UCSD-AML1 (cell line): Measurements from ENCODE around the gene CLCN7.

Experiments
- DNase-seq: peaks from one replicate; lab custom pipeline; 2025; ENCODE audit not compliant: unreplicated experiment; lab: John Stamatoyannopoulos, UW

The CLCN7 gene

DNA sequence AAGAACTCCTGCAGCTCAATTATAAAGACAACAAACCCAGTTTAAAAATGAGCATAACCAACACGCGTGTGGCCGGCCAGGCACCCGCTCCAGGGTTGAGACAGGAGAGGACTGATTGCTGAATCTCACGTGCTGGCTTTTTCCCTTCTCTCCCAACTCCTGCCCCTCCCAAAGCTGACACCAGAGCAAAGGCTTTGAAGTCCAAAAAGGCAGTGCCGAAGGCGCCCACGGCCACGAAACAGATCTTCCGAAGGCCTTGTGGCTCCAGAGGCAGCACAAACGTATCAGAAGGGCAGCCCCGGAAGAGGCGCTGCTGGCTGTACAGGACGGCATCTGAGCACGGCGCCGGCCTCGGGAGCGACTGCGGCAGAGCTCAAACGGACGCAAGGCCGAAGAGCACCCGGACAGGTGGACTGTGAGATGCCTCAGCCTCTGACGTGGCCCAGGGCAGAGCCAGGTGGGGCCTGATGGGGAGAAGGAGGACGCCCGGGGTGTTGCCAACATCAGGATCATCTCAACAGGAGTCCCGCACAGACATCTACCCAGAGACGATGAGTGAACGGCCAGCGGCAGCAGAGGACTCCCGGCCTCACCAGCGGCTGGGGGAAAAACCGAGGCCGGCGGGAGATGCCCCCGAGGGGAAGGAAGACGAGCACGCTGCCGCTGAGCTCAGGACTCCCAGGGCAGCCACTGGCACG, 10.5 kb downstream of the CLCN7 start:
- no peak for DNase-seq

DNA sequence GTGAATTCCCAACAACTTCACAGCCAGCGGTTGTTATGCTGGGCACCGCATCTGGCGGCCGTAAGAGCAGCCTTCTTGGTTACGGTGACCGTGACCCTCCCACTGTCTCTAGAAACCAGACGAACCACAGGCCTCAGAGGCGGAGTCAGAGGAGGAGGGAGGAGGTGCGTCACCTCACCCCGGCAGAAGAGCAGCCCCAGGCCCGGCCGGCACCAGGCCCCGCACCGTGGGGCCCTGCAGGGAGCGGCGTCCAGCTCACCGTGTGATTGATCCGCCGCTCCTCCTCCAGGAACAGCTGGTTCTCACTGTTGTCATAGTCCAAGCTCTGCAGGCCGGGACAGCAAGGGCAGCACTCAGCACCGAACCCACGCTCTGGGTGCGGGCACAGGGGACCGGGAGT, 13.7 kb downstream of the CLCN7 start:
- no peak for DNase-seq

DNA sequence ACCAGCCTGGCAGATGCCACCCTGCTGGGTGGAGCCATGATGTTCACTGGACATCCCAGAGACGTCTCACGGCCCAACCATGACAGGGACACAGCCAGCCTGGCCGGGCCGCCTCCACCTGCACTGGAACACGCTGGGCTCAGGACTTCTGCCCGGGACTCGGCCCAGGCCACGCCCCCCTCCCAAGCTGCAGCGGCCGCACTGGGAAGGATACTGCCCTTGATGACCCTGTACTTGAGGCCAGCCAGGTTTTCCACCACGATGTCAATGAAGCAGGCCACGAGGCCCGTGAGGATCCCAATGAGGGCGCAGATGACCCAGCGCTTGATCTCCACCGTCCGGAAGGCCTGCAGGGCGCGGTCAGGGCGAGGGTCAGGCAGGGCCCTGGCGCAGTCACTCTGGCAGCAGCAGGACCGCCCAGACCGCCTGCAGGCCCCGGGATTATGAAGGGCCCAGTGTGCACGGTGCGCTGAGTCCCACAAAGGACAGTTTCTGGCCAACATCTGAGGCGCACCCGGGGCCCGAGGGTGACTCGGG, 14.2 kb downstream of the CLCN7 start:
- no peak for DNase-seq

DNA sequence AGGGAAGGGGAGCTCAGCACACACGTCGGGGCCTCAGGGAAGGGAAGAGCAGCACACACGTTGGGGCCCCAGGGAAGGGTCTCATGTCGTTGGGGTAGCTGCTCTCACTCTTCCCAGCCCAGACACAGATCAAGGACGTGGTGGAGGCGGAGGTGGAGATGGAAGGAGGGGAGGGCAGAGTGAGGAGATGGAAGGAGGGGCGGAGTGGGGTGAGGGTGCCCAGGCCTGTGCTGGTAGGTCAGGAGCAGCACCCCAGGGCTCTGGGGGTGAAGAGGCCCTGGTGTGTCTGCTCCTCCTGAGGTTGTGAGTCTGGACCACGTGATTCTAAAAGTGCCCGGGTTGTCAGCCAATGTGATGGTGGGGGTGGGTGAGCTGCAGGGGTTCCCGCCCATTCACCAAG, 14.9 kb downstream of the CLCN7 start:
- no peak for DNase-seq

DNA sequence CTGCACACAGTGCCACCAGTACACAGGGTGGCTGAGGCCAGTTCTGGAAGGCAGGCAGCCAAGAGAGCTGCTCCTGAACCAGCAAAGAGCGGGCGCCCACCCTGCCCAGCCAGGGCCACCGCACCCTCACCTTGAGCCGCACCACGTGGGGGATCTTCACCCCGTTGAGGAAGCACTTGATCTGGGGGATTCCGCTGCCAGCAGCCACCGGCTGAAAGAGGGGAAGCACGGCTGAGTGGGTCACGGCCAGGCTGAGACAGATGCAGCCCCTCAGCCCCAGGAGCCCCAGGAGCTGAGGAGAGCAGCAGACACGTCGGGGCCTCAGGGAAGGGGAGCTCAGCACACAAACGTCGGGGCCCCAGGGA, 15.9 kb downstream of the CLCN7 start:
- no peak for DNase-seq

DNA sequence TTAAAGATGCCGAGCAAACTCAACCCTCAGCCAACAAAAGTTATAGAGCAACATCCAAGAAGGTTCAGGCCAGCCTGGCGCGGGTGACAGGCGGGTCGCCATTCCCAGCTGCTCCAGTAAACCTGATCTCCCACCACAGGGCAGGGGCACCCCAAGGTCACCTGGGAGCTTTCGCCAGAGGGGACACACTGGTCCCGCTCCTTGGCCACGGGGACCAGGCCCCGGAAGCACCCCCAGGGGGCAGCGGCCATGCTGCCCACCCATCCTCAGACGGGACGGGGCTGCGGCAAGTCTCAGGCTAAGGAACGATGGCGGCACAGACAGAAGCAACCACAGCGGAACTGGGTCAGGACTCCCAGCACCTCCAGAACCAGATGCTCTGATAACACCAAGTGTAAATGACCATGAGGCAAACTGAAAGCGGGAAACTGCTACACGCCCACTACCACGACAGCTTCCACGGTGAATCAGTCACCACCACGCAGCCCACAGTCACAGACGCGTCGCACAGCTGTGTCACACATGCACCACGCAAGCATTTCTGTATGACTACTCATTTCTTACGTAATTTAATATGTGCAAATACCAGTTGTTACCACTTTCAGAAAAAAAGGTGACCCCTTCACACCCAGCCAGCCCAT, 16.4 kb downstream of the CLCN7 start:
- no peak for DNase-seq

DNA sequence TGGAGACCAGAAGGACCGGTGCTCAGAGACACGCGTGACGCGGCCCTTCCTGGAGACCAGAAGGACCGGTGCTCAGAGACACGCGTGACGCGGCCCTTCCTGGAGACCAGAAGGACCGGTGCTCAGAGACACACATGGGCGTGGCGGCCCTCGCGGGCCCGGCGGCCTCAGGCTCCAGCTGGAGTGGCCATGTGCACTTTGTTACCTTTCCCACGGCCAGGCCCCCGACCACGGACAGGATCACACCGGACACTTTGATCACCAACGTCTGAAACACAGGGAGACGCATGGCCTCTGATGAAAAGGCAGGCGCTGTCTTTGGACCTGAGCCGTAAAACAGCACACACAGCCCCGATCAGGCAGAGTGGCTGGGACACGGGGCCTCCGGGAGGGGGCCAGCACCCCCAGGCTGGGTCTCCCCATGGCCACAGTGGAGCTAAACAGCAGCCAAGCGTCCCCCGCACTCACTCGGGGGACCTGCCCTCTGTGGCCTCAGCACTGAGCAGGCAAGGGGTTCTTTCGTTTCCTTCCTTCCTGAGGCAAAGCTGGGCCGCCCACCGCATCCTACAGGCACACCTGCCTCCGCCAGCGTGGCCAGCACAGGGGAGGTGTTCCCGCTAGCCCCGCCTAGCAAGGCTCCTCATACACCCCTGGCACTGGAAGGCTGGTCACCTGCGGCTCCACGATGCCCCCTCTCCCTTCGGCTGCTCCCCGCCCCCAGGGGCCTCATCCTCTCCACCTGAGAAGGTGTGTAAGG, 17.2 kb downstream of the CLCN7 start:
- no peak for DNase-seq

DNA sequence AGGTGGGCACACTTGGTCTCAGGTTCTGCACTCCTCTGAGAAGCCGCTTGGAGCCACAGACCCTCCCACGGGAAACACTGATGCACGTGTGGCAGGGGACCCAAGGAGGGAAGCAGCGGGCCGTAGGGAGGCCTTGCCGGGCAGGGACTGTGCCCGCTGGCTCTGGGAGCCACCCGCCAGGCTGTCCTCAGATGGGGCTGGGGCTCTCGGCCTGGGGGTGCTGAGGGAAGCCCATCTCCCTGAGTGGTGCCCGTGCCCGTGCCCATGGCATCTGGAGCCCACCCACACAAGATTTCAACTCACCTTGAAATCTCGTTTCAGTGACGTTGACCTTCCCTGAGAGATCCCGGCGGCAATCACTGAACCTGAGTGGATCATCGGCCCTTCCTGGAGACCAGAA, 17.9 kb downstream of the CLCN7 start:
- no peak for DNase-seq

DNA sequence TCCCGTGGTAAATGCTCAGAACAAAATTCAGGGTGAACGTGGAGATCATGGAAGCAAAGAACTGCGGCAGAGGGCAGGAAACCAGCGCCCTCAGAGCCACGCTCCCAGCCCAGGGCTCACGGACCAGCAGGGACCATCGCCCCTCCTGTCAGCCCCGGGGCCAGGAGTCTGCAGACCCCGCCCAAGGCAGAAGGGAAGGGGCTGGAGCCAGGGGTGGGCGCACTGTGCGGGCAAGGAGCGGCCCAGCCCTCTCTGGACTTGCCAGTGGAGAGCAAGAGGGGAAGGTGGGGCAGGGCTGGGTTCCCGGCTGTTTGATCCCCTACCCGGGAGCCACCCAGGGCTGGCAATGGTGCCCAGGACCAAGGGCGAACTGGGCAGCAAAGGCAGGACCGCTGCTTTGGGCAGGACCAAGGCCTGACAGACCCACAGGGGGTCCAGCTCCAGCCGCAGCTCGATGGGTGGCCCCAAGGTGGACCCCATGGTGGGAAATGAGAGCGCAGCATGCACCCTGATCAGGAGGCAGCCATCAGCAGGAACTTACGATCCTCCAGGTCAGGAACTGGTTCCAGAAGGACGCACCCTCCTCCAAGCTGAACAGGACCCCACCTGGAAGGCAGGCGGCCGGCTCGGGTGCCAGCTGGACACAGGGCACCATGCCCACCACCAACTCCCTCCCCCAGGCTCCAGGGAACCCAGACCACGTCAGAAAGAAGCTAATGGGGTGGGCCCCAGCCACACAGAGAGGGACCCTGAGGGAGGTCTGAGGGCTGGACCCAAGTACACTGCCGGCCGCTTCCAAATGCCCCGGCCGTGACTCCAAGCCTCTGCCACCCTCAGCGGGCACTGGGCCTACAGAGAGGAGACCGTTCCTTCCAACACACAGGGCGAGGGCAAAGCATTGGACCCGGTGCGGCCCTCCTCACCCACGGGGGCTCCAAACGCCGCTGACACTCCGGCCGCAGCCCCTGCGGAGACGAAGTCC, 19.3 kb downstream of the CLCN7 start:
- no peak for DNase-seq

DNA sequence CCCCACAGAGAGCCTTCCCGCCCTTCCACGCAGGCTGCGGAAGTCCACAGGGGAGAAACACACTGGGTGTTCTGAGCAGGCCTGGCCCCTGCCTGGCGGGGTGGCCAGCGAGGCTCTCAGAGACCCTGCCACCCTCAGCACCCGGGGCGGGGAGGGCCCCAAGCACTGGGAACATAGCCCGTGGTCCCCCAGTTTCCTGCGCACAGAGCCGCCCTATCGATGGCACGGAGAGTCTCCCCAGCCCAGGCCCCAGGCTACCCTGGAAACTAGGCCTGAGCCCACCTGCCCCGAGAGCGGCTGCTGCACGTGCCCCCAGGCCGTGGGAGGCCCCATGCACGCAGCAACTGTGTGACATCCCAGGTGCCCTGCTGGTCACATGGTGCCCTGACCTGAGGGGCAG, 20.3 kb downstream of the CLCN7 start:
- no peak for DNase-seq

DNA sequence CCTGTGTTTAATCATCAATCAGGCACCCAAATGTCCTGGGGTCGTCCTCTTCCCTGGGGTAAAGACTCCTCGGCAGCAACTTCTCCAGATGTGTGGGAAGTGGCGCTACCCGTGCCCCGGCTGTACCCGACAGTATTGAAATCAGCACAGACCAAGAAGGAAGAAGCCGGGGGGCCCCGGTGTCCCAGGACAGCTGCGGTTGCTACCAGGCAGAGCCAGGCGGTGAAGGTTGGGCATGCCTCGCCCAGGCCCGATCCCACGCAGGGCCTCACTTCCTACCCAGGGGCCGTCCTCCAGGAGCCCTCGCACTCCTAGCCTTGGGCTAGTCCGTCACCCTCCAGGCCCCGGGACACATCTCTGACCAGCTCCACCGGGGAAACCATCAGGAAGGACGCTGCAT, 21.5 kb downstream of the CLCN7 start:
- no peak for DNase-seq

DNA sequence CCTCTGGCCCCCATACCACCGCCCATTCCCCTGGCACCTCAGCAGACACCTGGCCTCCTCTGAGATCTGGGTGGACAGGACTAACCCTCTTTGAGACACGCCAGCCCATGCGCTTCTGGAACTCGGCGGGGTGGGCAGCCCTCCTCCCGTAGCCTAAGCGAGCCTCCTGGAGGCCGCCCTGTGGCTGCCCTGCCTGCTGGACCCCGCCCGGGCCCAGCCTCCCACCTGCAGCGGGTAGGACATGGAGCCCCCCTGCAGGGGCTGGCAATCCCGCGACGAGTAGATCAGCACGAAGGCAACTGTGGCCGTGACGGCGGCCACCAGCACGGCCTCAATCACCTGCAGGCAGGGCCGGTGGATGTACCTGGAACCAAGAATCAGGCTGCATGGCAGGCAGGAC, 22.3 kb downstream of the CLCN7 start:
- DNase-seq, result no peak

DNA sequence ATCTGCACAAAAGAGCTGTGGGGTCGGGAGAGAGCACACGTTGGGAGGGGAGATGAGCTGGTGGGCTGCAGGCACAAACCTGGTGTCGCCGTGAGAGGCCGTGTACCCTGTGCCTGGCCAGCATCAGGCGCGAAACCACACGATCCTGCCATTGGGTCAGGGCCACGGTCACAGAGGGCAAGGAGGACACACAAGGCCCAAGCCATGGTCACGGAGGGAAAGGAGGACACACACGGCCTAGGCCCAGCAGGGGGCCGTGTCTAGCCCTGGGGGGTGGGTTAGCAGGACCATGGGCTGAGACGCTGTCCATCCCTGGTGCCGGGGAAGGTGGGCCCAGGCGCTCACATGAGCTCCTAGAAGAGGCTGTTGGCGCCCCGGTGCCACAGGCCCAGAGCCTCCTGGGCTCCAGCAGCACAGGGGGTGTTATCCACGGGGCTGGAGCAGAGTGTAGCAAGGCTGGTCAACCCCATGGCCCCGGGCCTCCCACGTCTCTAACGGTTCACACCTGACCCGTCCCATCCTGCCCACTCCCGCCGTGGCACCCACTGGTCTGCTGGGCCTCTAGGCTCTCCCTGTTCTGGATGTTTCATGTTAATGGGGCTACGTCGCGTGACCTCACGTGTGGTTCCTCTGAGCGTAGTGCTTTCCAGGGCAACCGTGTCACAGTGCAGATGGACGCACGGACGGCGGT, 23.0 kb downstream of the CLCN7 start:
- no peak for DNase-seq

DNA sequence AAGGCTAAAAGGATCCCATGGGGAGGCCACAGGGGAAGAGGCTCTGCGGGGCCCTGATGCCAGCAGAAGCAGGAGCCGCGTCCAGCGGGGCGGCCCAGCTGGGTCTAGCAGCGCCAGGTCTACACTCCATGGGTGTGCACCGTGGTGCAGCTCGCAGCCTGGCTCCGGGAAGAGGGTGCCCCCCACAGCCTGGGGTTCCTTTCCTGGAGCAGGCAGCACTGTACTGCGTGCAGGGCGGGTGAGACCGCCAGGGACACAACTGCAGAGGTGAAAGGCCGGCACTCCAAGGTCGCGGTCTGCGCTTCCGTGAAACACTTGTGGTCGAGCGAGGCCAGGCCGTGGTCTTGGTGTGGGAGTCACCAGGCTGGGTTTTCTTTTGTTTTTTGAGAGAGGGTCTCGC, 24.0 kb downstream of the CLCN7 start:
- no peak for DNase-seq

DNA sequence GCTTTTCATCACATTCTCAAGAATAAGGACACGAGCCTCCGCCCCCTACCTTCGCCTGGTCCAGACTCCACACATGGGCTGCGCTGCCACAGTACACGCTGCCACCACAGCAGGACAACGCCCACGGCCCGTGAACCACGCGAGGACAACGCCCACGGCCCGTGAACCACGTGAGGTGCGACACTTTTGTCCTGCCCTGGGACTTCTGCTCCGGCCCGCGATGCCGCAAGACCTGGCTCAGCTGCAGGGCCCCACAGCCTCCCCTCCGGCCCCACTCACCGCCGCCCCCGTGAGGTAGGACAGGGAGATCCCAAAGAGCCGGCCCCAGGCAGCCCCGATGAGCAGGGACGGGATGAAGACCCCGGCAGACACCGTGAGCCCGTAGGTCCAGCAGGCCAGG, 24.6 kb downstream of the CLCN7 start:
- DNase-seq, result no peak

DNA sequence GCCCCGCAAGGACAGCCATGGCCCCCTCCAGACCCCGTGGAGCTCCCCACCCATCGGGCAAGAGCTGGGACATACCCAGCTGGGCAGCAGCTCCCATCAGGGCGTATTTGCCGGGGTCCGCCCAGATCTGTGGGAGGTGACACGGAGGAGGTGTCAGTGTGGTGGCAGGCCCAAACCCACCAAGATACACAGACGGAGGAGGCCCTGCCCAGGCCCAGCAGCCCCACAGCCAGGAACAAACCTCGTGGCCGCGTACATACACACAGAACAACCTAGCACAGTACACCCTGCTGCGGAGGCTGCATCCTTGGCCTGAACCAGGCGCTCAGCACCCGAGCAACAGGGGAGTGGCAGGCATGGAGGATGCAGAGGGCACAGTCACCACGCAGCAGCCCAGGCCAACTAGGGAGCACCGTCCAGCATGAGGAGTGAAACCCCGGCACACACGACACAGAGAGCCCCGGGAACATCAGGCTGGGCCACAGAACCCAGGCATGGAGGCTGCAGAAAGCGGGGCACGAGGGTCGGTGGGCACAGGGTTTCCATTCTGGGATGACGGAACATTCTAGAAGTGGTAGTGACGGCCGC, 25.5 kb downstream of the CLCN7 start:
- DNase-seq, result no peak

DNA sequence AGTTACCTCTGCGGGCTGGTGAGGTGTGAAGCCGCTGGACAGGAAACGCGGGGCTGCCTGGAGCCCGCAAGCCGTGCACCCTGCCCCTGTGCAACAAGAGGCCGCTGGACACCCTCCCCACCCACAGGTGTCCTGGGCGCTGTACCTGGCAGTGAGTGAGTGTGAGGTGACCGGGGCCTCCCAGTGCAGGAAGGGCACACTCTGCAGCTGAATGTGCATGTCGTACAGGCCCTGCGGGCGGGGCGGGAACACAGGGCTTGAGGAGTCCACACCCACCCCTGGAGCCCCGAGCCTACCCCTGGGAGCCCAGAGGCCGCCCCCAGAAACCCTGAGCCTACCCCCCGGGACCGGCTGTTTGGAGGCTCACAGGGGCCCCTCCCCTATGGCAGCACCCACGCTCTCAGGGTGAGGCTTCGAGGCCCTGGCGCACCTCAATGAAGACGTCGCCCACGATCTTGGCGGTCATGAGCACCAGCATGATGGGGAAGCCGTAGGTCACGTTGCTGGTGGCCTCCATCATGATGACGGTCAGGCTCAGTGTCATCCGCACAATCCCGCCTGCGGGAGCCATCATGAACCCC, 26.2 kb downstream of the CLCN7 start:
- DNase-seq, result no peak

DNA sequence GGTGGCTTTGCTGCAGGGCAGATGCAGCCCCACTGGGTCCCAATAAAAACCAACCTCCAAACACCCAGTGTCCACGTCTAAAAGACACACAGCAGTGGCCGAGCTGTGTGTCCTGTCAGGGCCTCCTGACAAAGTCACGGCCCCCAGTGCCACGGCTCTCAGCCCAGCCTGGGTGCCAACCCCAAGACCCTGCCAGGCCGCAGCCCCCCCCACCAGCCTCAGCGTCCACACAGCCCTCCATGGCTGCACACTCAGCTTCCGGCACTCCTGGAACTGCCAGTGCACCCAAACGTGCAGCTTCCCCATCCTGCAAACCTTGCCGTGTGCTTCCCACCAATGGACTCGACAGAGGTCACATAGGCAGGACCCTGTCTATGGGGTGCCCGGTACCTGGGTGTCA, 26.9 kb downstream of the CLCN7 start:
- no peak for DNase-seq

DNA sequence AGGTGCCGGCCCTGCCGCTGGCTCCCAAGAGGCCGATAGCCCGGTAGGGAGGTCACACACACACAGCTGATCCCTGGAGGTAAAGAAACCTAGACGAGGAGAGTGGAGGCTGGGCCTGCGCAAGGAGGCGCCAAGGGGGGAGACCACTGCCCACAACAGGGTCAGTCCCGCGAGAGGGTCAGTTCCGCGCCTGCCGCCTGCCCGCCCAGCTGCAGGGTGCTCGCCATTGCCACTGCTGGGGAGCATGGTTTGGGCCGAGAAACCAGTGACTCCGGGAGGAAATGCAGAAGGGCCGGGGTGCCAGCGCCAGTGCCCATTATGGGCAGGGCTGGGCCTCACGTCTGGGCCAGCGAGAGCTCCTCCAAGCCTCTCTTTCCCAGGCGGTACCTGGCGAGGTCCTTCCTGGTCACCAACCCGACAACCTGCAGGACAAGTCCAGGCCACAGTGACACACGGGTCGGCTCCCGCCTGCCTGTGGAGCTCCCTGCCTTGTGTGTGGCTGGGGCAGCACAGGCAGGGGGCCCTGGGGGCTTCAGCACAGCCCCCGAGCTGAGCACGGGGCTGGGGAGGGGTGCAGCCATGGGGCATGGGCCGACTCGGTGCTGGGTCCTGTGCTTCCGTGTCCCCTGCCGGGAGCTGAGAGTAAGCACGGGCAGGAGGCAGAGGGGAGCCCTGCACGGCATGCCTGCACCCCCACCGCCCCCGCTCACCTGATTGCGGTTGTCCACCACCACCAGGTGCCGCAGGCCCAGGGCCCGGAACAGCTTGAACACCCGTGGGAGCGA, 28.3 kb downstream of the CLCN7 start:
- no peak for DNase-seq
